Pons (tissue), 1 donor: Measurements from ENCODE around the gene LIMS2.

Source experiments
- DNase-seq: peaks from one replicate; pipeline ENCODE4 v3.0.0-alpha.2; 2016; ENCODE audit warnings: low spot score

LIMS2 gene

DNA sequence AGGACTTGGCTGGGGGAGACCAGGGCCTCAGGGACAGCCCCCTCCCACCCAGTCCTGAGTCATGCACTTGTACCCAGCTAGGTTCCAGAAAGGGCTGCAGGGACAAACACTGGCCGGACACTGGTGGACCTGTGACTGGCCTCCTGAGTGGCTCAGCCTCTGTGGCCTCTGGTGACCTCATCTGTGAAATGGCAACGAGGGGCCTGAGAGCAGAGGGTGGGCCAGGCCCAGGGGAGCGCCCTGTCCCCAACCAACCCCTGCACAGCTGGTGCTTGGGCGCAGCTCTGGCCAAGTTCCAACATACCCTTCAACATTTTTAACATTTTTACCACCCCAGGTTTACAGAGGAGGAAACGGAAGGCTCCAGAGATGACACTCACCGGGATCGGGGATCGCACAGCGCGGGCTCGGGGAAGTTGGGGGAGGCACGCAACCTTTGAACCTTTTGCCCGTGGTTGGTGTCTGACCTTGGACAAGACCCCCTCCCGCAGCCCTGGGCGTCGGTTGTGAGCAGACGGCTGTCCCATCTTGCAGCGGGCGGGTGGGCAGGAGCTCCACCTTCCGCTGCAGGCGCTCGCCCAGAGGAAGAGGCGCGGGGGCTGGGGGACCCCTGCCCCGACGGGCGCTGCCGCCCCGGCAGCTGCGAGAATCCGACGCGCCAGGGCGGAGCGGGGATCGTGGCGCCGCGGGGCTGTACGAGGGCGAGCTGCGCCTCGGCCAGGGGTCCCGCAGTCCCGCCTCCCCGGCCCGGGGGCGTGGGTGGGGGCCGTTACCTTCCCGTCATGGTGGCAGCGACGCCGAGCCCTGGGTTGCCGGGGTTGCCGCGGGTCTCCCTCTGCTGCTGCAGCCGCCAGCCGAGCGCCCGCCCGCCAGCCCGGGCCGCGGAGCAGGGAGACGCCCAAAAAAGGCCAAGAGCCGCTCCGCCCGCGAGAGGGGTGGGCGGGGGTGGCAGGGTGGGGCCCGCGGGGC, 805 bp downstream of the LIMS2 start:
- no peak for DNase-seq

- DNase-seq, result no peak
These were observed 1.9 kb downstream of the LIMS2 start for GRCh38 chr2:127673291-127674069.

DNA sequence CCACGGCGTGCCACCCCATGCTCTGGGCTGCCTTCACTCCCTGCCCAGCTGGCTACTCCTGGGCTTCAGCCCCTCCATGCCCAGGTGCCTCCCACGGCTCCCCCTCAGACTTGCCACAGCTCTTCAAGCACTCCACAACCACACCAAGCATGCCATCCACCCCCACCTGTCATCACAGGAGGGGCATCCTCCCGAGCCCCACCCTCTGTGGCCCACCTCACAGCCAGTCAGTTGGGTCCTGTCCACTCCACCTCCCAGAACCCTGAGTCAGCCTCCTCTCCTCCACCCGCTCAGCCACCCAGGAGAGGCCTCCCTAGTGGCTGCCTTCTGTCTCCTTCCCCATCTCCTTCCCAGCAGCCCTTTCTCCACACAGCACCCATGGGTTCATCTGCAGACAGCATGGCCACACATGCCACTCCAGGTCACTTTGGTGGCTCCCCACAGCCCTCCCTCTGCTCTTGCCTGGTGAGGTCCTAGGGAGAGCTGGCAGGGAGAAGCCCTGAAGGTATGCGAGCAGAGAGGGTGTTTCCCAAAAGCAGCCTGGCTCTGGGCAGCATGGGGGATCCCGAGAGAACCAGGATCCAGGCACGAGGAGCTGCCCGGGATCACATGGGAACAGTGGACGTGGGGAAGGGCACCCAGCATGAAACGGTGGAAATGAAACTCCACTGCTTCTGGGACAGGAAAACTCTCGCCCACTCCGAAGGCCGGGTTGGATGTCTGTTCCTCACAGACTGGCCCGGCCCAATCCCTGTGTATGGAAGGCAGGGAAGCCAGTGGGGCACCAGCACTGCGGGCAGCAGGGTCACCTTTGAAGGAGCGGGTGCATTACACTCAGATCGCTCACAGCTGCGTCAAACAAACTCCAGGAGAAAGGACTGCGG, 2.7 kb downstream of the LIMS2 start:
- DNase-seq, result no peak

DNA sequence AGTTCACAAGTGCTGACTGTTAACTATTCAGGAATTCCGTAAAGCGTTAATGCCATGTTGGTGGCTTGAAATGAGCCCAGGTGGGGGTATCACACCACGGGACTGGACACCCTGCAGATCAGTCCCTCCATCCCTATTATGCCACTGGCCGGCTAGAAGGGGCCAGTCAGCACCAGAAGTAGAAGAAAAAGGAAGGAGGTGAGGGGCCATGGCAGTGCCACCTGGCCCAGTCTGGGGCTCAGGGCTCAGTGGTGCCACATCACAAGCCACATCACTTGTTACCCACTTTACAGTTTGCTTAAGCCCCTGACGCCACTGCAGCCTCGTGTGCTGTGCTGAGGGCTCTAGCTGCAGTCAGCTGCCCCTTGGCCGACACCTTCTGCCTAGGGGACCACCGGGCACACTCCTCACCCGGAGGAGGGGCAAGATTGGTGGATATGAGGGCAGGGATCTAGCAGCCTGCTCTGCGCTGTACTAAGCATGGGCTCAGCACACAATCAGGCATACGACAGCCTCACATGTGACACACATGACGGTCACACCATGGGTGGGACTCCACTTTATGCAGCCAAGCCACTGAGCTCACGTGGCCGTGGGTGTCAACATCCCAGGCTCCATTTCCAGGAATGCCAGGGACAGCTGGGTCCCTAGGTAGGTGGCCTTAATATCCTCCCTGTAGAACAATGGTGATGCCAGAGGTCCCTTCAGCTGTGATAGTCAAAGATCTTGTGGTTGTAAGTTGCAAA, 3.6 kb downstream of the LIMS2 start:
- no peak for DNase-seq

DNA sequence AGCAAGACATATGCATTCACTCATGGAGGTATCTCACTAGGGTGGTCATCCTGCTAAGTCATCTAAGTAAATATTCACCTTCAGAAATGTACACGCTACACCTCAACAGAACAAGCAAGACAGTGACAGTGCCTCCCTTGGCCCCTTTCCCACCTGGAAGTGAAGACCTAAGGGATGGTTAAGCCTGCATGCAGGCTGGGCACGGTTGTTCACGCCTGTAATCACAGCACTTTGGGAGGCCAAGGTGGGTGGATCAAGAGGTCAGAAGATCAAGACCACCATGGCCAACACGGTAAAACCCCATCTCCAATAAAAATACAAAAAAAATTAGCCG, 4.4 kb downstream of the LIMS2 start:
- DNase-seq, result no peak

- no peak for DNase-seq
These were observed 5.0 kb downstream of the LIMS2 start for GRCh38 chr2:127670055-127670956.

GRCh38 chr2:127669056-127669455, 6.3 kb downstream of the LIMS2 start:
- no peak for DNase-seq

GRCh38 chr2:127665267-127665893, 9.9 kb downstream of the LIMS2 start:
- DNase-seq, result no peak

- DNase-seq, result no peak
These were observed 10.5 kb downstream of the LIMS2 start for GRCh38 chr2:127664895-127665225.

- DNase-seq, result no peak
These were observed 11.1 kb downstream of the LIMS2 start for GRCh38 chr2:127664065-127664894.

- DNase-seq, result no peak
These were observed 11.7 kb downstream of the LIMS2 start for GRCh38 chr2:127663566-127664064.

DNA sequence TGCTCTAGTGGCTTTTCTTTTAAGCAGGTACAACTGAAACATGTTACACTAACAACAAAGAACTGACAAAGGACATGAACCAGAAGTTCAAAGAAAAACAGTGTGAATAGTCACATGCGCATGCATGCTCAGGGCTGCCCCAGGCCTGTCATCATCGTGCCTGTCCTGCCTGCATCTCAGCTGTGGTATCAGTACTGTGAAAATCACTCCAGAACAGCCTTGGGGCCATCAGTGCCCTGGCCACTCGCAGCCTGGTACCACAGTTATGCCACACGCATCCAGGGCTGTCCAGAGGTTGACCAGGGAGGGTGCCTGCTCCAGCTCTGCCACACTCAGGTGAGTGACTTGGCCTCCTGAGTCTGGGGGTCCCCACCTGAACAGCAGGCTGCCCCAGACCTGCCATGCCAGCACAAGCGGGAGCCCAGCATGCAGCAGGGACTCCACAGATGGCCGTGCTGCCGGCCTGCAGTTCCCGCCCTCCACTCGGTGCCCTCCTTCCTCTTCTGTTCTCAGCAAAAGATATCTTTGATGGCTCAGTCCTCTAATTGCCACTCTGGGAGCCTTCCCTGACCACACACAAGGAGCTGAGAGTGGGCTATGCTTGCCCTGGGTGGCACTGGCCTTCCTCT, 12.3 kb downstream of the LIMS2 start:
- no peak for DNase-seq

- DNase-seq, result no peak
These were observed 13.3 kb downstream of the LIMS2 start for GRCh38 chr2:127661949-127662510.

- DNase-seq, result peak; percentile 84
These were observed 14.2 kb downstream of the LIMS2 start for GRCh38 chr2:127661072-127661649.

- no peak for DNase-seq
These were observed 15.1 kb downstream of the LIMS2 start for GRCh38 chr2:127660291-127660578.

GRCh38 chr2:127659408-127660290, 15.7 kb downstream of the LIMS2 start:
- no peak for DNase-seq
